ENCODE data around the gene TANC2.

- TF ChIP-seq CTCF (IDR thresholded peaks at IDR 0.05) (no peak), POLR2AphosphoS5 (IDR thresholded peaks at IDR 0.05) (no peak)
Observed at GRCh38 chr17:62989501-62989900, 23.5 kb downstream of the TANC2 start.

Measured in gastroesophageal sphincter (tissue), 3 donors.